ENCODE data around the gene ADAMTS14.

ADAMTS14 gene

GRCh38 chr10:70730955-70731354 lies 58.6 kb downstream of the ADAMTS14 start:
- DNase-seq, result no peak

- no peak for DNase-seq
Measured at GRCh38 chr10:70732569-70732968, 60.3 kb downstream of the ADAMTS14 start.

GRCh38 chr10:70733051-70733450 lies 60.7 kb downstream of the ADAMTS14 start:
- DNase-seq, result peak; percentile 52

DNA sequence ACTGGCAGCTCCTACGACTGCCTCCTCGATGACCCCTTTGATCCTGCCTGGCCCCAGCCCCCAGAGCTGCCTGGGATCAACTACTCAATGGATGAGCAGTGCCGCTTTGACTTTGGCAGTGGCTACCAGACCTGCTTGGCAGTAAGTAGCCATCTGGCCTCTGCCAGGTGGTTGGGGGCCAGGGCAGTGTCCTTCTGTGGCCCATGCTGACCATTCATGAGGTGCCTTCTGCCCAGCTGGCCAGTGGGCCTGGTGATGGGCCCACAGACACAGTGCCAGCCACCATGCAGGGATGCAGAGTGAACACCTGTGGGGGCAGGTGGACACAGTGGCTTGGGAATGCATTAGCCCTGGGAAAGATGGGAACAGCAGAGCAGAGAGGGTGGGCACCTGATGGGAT lies 62.9 kb downstream of the ADAMTS14 start:
- no peak for DNase-seq

DNA sequence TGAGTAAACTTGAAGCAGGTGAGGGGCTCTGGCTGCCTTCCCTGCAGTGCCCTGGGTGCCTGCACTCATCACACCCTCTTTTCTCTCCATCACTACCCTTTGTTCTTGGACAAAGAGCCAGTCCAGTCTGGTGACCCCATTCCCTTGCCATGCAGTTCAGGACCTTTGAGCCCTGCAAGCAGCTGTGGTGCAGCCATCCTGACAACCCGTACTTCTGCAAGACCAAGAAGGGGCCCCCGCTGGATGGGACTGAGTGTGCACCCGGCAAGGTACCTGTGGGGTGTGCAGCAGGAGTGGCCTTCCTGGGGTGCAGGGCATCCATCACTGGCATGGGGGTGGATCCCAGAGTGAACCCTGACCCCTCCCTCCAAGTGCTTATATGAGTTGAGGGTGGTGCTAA lies 64.2 kb downstream of the ADAMTS14 start:
- no peak for DNase-seq

- no peak for DNase-seq
Measured at GRCh38 chr10:70737250-70737649, 64.9 kb downstream of the ADAMTS14 start.

GRCh38 chr10:70738006-70738760 lies 65.9 kb downstream of the ADAMTS14 start:
- DNase-seq, result no peak

GRCh38 chr10:70738761-70739121 lies 66.4 kb downstream of the ADAMTS14 start:
- no peak for DNase-seq

GRCh38 chr10:70740406-70741288 lies 68.3 kb downstream of the ADAMTS14 start:
- DNase-seq, result no peak

DNA sequence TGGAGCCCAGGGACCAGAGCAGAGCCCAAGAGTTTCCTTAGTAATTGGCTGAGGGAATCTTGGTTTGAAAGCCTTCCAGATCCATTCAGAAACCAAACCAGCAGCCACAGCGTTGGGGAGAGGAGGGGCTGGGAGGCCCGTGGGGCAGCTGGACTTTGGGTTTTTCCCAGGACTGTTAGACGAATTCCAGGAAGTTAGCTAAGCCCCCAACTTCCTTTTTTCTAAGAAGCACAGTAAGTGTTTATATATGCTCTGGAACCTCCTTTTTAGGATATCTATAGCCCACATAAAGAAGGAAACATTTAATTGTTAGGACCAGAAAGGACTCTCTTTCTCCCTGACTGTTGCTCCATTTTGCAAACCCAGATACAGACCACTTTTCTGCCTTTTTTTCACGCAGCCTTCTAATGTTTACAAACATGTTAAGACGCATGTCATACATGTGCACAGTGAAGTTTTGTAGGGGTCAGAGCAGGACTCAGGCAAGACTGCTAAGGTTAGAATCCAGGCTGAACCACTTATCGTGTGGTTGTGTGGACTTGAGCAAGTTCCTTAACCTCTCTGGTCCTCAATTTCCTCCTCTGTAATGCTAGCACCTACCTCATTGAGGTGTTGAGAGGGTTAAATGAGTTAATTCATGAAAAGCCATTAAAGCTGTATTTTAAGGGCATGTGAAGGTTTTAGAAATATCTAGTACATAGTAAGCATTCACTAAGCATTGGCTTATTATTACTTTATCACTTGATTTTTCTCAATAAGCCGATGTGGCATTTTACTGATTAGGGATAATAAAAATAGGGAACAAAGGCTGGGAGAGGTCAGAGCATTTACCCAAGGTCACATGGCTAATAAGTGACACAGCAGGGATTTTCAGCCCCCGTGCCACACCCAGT lies 70.5 kb downstream of the ADAMTS14 start:
- DNase-seq, result peak; percentile 84

DNA sequence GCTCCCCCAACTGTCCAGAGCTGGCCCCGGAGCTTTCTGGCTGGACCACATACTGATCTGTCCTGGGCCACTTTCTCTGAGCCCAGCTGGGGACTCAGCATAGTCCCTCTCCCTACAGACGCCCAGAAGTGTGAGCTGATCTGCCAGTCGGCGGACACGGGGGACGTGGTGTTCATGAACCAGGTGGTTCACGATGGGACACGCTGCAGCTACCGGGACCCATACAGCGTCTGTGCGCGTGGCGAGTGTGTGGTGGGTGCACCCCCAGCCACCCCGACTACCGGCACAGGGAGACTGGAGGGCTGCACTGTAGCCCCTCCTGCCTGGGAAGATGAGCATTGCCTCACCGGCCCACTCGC lies 71.1 kb downstream of the ADAMTS14 start:
- DNase-seq, result no peak

DNA sequence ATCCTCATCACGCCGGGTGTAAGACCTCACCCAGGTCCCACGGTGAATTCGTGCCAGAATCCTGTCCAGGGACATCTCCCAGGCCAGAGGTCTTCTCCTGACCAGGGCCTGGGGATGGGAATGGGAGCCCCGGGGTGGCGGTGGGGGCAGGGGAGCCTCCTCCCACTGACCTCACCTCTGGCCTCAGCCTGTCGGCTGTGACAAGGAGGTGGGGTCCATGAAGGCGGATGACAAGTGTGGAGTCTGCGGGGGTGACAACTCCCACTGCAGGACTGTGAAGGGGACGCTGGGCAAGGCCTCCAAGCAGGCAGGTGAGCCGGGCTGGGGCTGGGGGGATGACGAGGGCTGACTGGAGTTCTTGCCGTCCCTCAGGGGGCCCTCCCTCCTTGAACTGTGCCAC lies 71.6 kb downstream of the ADAMTS14 start:
- no peak for DNase-seq

DNA sequence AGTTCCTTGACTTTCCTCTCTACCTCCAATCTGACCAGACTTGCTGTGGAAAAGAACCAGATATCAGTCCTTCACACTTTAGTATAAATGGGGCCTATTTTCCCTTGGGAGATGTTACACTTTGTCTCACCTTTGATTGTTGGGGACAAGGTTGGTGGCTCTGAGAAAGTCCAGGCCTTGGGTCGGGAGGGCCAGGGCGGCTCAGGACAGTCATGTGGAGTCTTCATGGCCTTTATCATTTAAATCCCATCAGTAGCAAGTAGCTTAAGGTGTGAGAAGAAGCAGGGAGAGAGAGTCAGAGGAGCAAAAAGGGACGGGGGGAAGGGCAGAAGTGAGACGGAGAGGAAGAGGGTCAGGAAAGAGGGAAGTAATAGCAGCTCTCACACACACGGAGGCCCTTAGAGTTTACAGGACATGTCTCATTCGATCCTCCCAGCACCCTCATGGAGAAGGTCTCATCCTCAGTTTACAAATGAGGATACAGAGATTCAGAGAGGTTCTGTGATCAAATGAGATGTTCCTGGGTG lies 72.4 kb downstream of the ADAMTS14 start:
- no peak for DNase-seq

- DNase-seq, result no peak
Measured at GRCh38 chr10:70745555-70745954, 73.2 kb downstream of the ADAMTS14 start.

DNA sequence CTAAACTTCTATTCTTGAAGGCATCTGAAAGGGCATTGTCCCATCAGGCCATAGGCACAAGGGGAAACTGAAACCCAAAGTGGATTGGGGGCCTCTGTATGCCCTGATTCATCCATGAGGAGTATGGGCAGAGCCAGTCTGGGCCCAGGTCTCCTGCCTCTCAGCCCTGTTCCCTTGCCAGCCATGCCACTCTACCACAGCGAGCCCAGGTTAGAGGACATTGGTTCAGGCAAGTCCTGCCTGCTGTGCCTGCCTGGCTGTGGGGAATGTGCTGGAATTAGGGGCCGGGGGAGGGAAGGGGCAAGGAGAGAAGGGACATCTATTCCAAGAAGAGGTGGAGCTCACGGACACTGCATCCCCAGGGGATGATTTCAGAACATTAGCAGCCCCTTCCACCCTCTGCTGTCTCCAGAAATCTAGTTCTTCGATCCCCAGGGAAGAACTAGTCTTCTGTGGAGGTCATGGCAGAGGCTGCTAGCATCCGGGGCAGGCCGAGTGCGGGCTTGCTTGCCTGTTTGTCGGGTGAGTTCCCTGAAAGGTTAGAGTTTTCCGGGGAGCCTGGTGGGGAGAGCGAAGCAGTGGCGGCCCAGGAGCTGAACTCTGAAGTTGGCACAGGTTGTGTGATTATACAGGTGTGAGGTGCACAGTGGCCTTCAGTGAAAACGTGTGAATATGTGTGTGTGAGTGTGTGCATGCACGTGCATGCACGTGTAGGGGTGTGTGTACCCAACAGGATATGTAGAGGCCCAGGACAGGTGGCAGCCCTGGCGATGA lies 75.1 kb downstream of the ADAMTS14 start:
- no peak for DNase-seq

DNA sequence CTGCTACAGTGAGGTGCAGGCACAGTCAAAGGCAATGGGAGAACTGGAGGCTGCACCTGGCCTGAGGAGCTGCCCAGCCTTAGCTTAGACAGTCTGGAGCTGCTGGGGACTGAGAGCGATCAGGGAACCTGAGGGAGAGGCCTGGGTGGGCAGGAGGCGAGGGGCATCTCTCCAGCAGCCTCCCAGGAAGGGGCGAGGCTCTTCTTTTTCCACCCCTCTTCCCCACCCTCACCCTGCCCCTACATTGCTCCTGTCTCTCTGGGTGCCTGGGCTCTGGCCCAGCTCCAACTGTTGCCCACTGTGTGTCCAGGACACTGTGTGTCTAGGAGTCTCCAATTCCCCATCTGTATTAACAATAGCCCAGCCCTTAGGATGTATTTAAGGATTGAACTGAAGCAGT lies 76.0 kb downstream of the ADAMTS14 start:
- no peak for DNase-seq

GRCh38 chr10:70748801-70749573 lies 76.7 kb downstream of the ADAMTS14 start:
- no peak for DNase-seq

- DNase-seq, result no peak
Measured at GRCh38 chr10:70749756-70750155, 77.5 kb downstream of the ADAMTS14 start.

GRCh38 chr10:70750156-70750703 lies 77.9 kb downstream of the ADAMTS14 start:
- DNase-seq, result no peak

DNA sequence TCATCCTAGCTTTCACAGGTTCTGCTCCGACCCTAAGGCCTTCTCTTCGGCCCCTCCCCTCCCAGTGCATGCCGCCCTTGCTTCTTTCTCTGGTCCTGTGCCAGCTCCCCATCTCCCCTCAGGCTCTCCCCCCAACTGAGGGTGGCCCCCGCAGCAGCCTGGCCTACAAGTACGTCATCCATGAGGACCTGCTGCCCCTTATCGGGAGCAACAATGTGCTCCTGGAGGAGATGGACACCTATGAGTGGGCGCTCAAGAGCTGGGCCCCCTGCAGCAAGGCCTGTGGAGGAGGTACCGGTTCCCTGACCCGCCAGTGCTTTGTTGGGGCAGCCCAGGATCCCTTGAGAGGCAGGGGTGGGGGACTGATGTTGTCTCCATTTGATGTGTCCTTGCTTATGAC lies 79.0 kb downstream of the ADAMTS14 start:
- no peak for DNase-seq

- no peak for DNase-seq
Measured at GRCh38 chr10:70751991-70752390, 79.7 kb downstream of the ADAMTS14 start.
